GM12878 (cell line): ENCODE data around the gene IFNAR1. TPM values are rescaled to one million over a fixed set of nuclear protein-coding genes. Genes with fewer than 3 reads are reported as not detected.
A peak's percentile ranks its signal among the peaks of the same experiment; 100 is the strongest.

Source experiments
- ATAC-seq: fragments of 200-7000 bp; cut with Tn5 transposase; 3 replicates; pipeline ENCODE4 v1.9.1; 2020; ENCODE audit warnings: mild to moderate bottlenecking, moderate library complexity
- BruUV-seq: library from RNA; stranded (reverse); fragments of 400-500 nt; replicated peaks from 2 replicates; lab custom pipeline; 2021; lab: Mats Ljungman, UMichigan
- CTCF ChIA-PET: fragments of 300-600 bp; sonication (Branson Sonifier 250); formaldehyde crosslinking; extraction: SDS; loops from one replicate; lab custom pipeline; 2021; ENCODE audit warnings: inconsistent platforms; lab: Yijun Ruan, JAX
- POLR2A ChIA-PET: fragments of 350-600 bp; formaldehyde crosslinking; extraction: SDS; loops from one replicate; lab custom pipeline; 2021; ENCODE audit warnings: inconsistent platforms; lab: Charles Lee
- RAD21 ChIA-PET: fragments of 300-600 bp; sonication (Branson Sonifier 250); formaldehyde crosslinking; loops from one replicate; lab custom pipeline; 2023; ENCODE audit warnings: antibody characterized with exemption; ENCODE audit not compliant: unreplicated experiment; lab: Charles Lee
- SMC1A ChIA-PET: fragments of 300-600 bp; sonication (Branson Sonifier 250); formaldehyde crosslinking; loops from one replicate; lab custom pipeline; 2023; ENCODE audit not compliant: unreplicated experiment, uncharacterized antibody; lab: Charles Lee
- DNase-seq: peaks from one replicate; pipeline ENCODE4 v3.0.0-alpha.2; 2011; ENCODE audit warnings: low read depth, low spot score
- FAIRE-seq: peaks from 3 replicates; lab custom pipeline; 2011; peaks lifted over from hg19 to GRCh38; lab: Jason Lieb, UNC
- H2AFZ ChIP-seq: 2 replicates; pipeline ENCODE4 v1.6.0; 2011; ENCODE audit warnings: low read depth, low read length, control low read depth; ENCODE audit not compliant: control insufficient read depth
- H3K27ac ChIP-seq: 2 replicates; pipeline ENCODE4 v1.5.1; 2011; ENCODE audit warnings: control low read depth; ENCODE audit not compliant: control insufficient read depth, insufficient read depth
- H3K27me3 ChIP-seq, 2 experiments: replicated peaks in 1 of 2; 2 replicates each; pipeline versions ENCODE4 v1.6.0 to v1.6.1; 2011; ENCODE audit warnings: low read length in 1 of 2; ENCODE audit not compliant: control insufficient read depth in 2 of 2, insufficient read depth in 2 of 2
- H3K36me3 ChIP-seq, 2 experiments: 2 replicates each; pipeline ENCODE4 v1.5.1; 2011; ENCODE audit warnings: low read length in 1 of 2; ENCODE audit not compliant: control insufficient read depth in 2 of 2, insufficient read depth in 2 of 2
- H3K4me1 ChIP-seq: 2 replicates; pipeline ENCODE4 v1.6.1; 2011; ENCODE audit warnings: mild to moderate bottlenecking, low read length, moderate library complexity, mixed read lengths; ENCODE audit not compliant: control insufficient read depth, insufficient read depth
- H3K4me2 ChIP-seq: 2 replicates; pipeline ENCODE4 v1.6.0; 2011; ENCODE audit warnings: control low read depth; ENCODE audit not compliant: control insufficient read depth, insufficient read depth
- H3K4me3 ChIP-seq: fragments of 200-600 bp; sonication (generic); 2 replicates; pipeline ENCODE4 v1.5.1; 2016
- H3K79me2 ChIP-seq: 2 replicates; pipeline ENCODE4 v1.6.0; 2011; ENCODE audit warnings: low read length; ENCODE audit not compliant: control insufficient read depth, insufficient read depth
- H3K9ac ChIP-seq: 2 replicates; pipeline ENCODE4 v1.8.0; 2011; ENCODE audit warnings: low read length, control low read depth, mixed read lengths; ENCODE audit not compliant: control insufficient read depth, insufficient read depth
- H3K9me3 ChIP-seq: replicated peaks from 3 replicates; pipeline ENCODE4 v1.5.1; 2011; ENCODE audit warnings: mild to moderate bottlenecking, low read length; ENCODE audit not compliant: control insufficient read depth, insufficient read depth
- H4K20me1 ChIP-seq: 2 replicates; pipeline ENCODE4 v1.6.0; 2011; ENCODE audit not compliant: control insufficient read depth, insufficient read depth
- MXI1 ChIP-seq: fragments of 150-350 bp; IDR thresholded peaks from 2 replicates; pipeline ENCODE4 v1.6.1; 2011; ENCODE audit warnings: low read depth, mild to moderate bottlenecking, inconsistent platforms, low read length, improper control_type of control experiment
- SMAD5 ChIP-seq: IDR thresholded peaks from 2 replicates; pipeline ENCODE4 v1.6.1; 2016; ENCODE audit warnings: antibody characterized with exemption, low read depth
- SMARCA5 ChIP-seq: fragments of 450-650 bp; IDR thresholded peaks from 2 replicates; pipeline ENCODE4 v1.6.1; 2017; ENCODE audit warnings: mild to moderate bottlenecking
- WGBS: methylation state at CpG from one replicate; pipeline ENCODE4 v1.1.6; 2016; ENCODE audit warnings: low lambda C conversion rate; ENCODE audit not compliant: insufficient replicate concordance, insufficient coverage; ENCODE audit errors: missing lambda C conversion rate; 5-methylcytosine and 5-hydroxymethylcytosine counted together
- in situ Hi-C: fragments of 300-500 bp; cut with MboI; formaldehyde crosslinking; loops from 9 replicates; pipeline ENCODE4 v1.14.3; 2018; ENCODE audit warnings: mixed read lengths
- intact Hi-C: fragments of 100-400 bp; cut with micrococcal nuclease; formaldehyde crosslinking; loops from one replicate; pipeline ENCODE4 v1.14.2; 2022; ENCODE audit not compliant: unreplicated experiment
- polyA plus RNA-seq, 11 experiments: library from polyadenylated mRNA; depleted of rRNA in 4 of 11; unstranded in 6 of 11; stranded (reverse) in 5 of 11; fragments of >200 nt; fragmentation: Nextera tagmentation in 4 of 11; fragmentation: Illumina TruSeq in 1 of 11; extraction: Ambion mirVana in 4 of 11; extraction: Trizol in 1 of 11; gene quantifications; 1 replicate in 1 of 11; 2 replicates in 10 of 11; pipeline versions ENCODE4 v1.2.1 to v1.2.3, GENCODE V29; 2011 to 2016; ENCODE audit warnings: inconsistent platforms in 2 of 11, missing spikeins in 2 of 11, low read depth in 1 of 11
- total RNA-seq, 4 experiments: library from RNA; depleted of rRNA in 3 of 4; stranded (reverse); fragments of >200 nt in 3 of 4; fragmentation: Illumina TruSeq in 1 of 4; extraction: Trizol in 1 of 4; gene quantifications; 2 replicates each; pipeline versions ENCODE4 v1.2.1 to v1.2.3, GENCODE V29; 2013 to 2021
- TF ChIP-seq, protein P1 (sequence below): fragments of 450-650 bp; IDR thresholded peaks from 2 replicates; pipeline ENCODE4 v1.6.1; 2017; ENCODE audit warnings: low read depth, mild to moderate bottlenecking, moderate library complexity
- TF ChIP-seq, protein P2 (sequence below): fragments of 450-650 bp; IDR thresholded peaks from 2 replicates; pipeline ENCODE4 v1.6.1; 2017; ENCODE audit warnings: mild to moderate bottlenecking, moderate library complexity

The IFNAR1 gene
- total and polyA plus RNA-seq, 10 of the 15 experiments (the other 5 are each of a cell fraction or from before 2014, with no cell fraction given): 12.0 to 62.4 (median 24.6) TPM

DNA sequence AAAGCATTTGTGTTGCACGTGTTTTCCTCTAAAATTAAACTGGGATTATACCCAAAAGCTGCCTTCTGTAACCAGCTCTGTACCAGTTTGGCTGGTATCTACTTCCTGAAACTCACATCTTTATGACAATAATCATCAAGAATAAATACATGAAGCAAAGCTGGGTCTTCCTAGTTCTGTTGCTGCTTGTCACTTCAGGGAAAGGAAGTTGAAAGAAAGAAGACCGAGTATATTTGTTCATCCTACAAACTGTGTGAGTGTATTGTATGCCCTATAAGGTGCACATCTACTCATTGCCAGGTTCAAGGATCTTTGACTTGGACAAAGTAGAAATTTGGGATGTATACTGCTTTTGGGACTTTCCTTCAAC lies 49.3 kb downstream of the IFNAR1 start:
- H3K4me3 ChIP-seq: no peak overlapping the region
- no peak for DNase-seq
- no peaks in the 10 kb centered on the region for H3K79me2 ChIP-seq
- no peaks in the 10 kb centered on the region for H3K27me3 ChIP-seq
- H3K4me1 ChIP-seq: peaks cover 14% of the 10 kb centered on the region
- intact Hi-C loops: loop anchor here (1.0 kb wide), 1 partner anchor 175 kb away; no protein-coding TSS in a partner anchor
- no peak; the same call in 2 of the 3 replicates for ATAC-seq
- ChIA-PET RAD21 (interaction anchor here (0.8 to 3.1 kb wide), 5 partner anchors 11 to 177 kb away, joined by 3 to 13 read pairs (median 5); no protein-coding TSS in a partner anchor), SMC1A (interaction anchor here (0.7 to 5.7 kb wide), 10 partner anchors 11 to 177 kb away, joined by 3 to 39 read pairs (median 4); no protein-coding TSS in a partner anchor), CTCF (interaction anchor here (0.7 to 5.9 kb wide), 12 partner anchors 11 to 176 kb away, joined by 3 to 75 read pairs (median 4); no protein-coding TSS in a partner anchor), POLR2A (no interaction called here)
- no peaks in the 10 kb centered on the region for H4K20me1 ChIP-seq
- in situ Hi-C loops: no loop called here
- H3K9ac ChIP-seq: no peak overlapping the region
- no TSS peak for BruUV-seq
- 0 out of 2 replicates have a peak overlapping the region, but pooled peaks have one; percentile 28 for H3K4me2 ChIP-seq
- peaks cover 5% of the 10 kb centered on the region for H3K9me3 ChIP-seq
- H3K36me3 ChIP-seq: no peaks in the 10 kb centered on the region
- no peak for FAIRE-seq
- WGBS: 2% methylated on average over 2 of the region's 2 CpGs
- TF ChIP-seq, protein P1, sequence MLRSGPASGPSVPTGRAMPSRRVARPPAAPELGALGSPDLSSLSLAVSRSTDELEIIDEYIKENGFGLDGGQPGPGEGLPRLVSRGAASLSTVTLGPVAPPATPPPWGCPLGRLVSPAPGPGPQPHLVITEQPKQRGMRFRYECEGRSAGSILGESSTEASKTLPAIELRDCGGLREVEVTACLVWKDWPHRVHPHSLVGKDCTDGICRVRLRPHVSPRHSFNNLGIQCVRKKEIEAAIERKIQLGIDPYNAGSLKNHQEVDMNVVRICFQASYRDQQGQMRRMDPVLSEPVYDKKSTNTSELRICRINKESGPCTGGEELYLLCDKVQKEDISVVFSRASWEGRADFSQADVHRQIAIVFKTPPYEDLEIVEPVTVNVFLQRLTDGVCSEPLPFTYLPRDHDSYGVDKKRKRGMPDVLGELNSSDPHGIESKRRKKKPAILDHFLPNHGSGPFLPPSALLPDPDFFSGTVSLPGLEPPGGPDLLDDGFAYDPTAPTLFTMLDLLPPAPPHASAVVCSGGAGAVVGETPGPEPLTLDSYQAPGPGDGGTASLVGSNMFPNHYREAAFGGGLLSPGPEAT: 0 out of 2 replicates have a peak, but pooled peaks have one; percentile 49
- TF ChIP-seq SMARCA5: 0 out of 2 replicates have a peak, but pooled peaks have one; percentile 39
- no peak for TF ChIP-seq SMAD5
- TF ChIP-seq, protein P2, sequence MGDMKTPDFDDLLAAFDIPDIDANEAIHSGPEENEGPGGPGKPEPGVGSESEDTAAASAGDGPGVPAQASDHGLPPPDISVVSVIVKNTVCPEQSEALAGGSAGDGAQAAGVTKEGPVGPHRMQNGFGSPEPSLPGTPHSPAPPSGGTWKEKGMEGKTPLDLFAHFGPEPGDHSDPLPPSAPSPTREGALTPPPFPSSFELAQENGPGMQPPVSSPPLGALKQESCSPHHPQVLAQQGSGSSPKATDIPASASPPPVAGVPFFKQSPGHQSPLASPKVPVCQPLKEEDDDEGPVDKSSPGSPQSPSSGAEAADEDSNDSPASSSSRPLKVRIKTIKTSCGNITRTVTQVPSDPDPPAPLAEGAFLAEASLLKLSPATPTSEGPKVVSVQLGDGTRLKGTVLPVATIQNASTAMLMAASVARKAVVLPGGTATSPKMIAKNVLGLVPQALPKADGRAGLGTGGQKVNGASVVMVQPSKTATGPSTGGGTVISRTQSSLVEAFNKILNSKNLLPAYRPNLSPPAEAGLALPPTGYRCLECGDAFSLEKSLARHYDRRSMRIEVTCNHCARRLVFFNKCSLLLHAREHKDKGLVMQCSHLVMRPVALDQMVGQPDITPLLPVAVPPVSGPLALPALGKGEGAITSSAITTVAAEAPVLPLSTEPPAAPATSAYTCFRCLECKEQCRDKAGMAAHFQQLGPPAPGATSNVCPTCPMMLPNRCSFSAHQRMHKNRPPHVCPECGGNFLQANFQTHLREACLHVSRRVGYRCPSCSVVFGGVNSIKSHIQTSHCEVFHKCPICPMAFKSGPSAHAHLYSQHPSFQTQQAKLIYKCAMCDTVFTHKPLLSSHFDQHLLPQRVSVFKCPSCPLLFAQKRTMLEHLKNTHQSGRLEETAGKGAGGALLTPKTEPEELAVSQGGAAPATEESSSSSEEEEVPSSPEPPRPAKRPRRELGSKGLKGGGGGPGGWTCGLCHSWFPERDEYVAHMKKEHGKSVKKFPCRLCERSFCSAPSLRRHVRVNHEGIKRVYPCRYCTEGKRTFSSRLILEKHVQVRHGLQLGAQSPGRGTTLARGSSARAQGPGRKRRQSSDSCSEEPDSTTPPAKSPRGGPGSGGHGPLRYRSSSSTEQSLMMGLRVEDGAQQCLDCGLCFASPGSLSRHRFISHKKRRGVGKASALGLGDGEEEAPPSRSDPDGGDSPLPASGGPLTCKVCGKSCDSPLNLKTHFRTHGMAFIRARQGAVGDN: no peak
- no peak for TF ChIP-seq MXI1
- no peak overlapping the region for H2AFZ ChIP-seq
- no peak overlapping the region for H3K27ac ChIP-seq
